CD4-positive, alpha-beta memory T cell (primary cell): Measurements from ENCODE around the gene MAPKBP1. TPM values are rescaled to one million over a fixed set of nuclear protein-coding genes. Genes with fewer than 3 reads are reported as not detected.

Experiments
- CTCF ChIA-PET: fragments of 350-600 bp; sonication (Branson Sonifier 250); formaldehyde crosslinking; loops from one replicate; lab custom pipeline; 2021; ENCODE audit warnings: inconsistent platforms; ENCODE audit not compliant: partially characterized antibody; lab: Charles Lee
- POLR2A ChIA-PET: fragments of 350-600 bp; sonication (Branson Sonifier 250); formaldehyde crosslinking; loops from one replicate; lab custom pipeline; 2021; ENCODE audit not compliant: partially characterized antibody; lab: Charles Lee
- DNase-seq, 5 donors: peaks; one replicate each; pipeline versions ENCODE4 v3.0.0 to v3.0.0-alpha.2; 2020 to 2022; ENCODE audit warnings: mixed read lengths in 1 of 5
- H3K27ac ChIP-seq: one replicate; pipeline ENCODE4 v1.7.0; 2013; ENCODE audit warnings: low read depth, low read length
- H3K27me3 ChIP-seq: 2 replicates; pipeline ENCODE4 v1.7.0; 2013; ENCODE audit warnings: mild to moderate bottlenecking, low read length, moderate library complexity; ENCODE audit not compliant: insufficient read depth
- H3K36me3 ChIP-seq: 2 replicates; pipeline ENCODE4 v1.7.0; 2013; ENCODE audit warnings: mild to moderate bottlenecking, low read length, moderate library complexity; ENCODE audit not compliant: insufficient read depth
- H3K4me1 ChIP-seq: 2 replicates; pipeline ENCODE4 v1.7.0; 2013; ENCODE audit warnings: mild to moderate bottlenecking, low read length, moderate library complexity; ENCODE audit not compliant: insufficient read depth
- H3K4me3 ChIP-seq, 2 donors: one replicate each; pipeline ENCODE4 v1.7.0; 2013; ENCODE audit warnings: low read length in 2 of 2, mild to moderate bottlenecking in 1 of 2
- H3K9me3 ChIP-seq, 2 donors: one replicate each; pipeline ENCODE4 v1.7.0; 2013; ENCODE audit warnings: low read length in 2 of 2, control low read depth in 1 of 2; ENCODE audit not compliant: control insufficient read depth in 1 of 2
- H3K27ac Mint-ChIP-seq, 7 donors: one replicate each; pipeline ENCODE4 v1.8.0; 2020 to 2021; ENCODE audit warnings: mixed read lengths in 7 of 7, mild to moderate bottlenecking in 6 of 7, inconsistent platforms in 3 of 7, moderate library complexity in 3 of 7
- H3K27me3 Mint-ChIP-seq, 2 donors: one replicate each; pipeline ENCODE4 v1.8.0; 2020 to 2021; ENCODE audit warnings: mixed read lengths in 2 of 2
- H3K36me3 Mint-ChIP-seq, 2 donors: one replicate each; pipeline ENCODE4 v1.8.0; 2020 to 2021; ENCODE audit warnings: mixed read lengths in 2 of 2, inconsistent platforms in 1 of 2, mild to moderate bottlenecking in 1 of 2
- H3K4me1 Mint-ChIP-seq, 4 donors: one replicate each; pipeline ENCODE4 v1.8.0; 2020 to 2021; ENCODE audit warnings: mixed read lengths in 4 of 4, mild to moderate bottlenecking in 1 of 4
- H3K4me3 Mint-ChIP-seq, 8 donors: one replicate each; pipeline ENCODE4 v1.8.0; 2020 to 2021; ENCODE audit warnings: mixed read lengths in 8 of 8, mild to moderate bottlenecking in 7 of 8, moderate library complexity in 6 of 8, inconsistent platforms in 3 of 8
- H3K9me3 Mint-ChIP-seq, 8 donors: one replicate each; pipeline ENCODE4 v1.8.0; 2020 to 2021; ENCODE audit warnings: mixed read lengths in 8 of 8, mild to moderate bottlenecking in 5 of 8, inconsistent platforms in 3 of 8, moderate library complexity in 1 of 8
- intact Hi-C: fragments of 100-400 bp; cut with micrococcal nuclease; formaldehyde crosslinking; loops from one replicate; pipeline ENCODE4 v1.15.1; 2023
- polyA plus RNA-seq, 2 donors: library from polyadenylated mRNA; unstranded; fragments of 300-500 nt; fragmentation: Illumina TruSeq; gene quantifications; one replicate each; pipeline ENCODE4 v1.2.3, GENCODE V29; 2021
- total RNA-seq, 2 experiments: library from RNA; stranded (reverse); gene quantifications; one replicate each; pipeline ENCODE4 v1.2.3, GENCODE V29; 2021

MAPKBP1 gene
- total and polyA plus RNA-seq, 4 experiments from 2014 or later: 0.87 to 42.6 (median 21.7) TPM

DNA sequence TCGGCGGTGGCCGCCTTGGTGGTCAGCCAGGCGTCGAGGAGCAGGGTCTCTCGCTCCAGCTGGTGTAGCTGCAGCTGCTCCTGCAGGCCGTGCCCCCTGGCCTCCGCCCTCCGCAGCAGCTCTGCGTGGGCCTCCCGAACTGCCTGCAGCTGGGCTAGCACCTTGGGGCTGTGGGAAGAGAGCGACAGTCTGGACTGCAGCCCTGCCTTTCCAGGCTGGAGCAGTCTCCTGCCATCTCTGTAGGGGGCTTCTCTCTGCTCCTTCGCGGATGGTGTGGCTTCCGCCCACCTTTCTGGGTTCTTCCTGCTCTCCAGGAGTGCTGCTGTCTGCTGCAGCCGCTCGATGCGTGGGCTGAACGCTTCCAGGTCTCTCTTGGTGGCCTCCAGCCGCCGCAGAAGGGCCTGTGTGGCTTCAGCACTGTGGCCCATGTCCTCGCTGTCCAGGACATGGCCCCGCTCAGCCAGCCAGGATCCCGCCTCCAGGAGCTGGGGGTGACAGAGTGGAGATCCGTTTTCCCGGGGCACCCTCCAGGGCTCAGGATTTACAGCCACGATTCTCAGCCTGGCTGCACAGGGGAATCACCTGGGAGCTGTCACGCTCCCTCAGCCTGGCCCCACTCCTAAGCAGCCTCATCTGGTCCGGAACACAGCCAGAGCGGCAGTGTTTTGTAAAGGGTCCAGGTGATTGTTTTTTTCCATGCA is 81.1 kb downstream of the MAPKBP1 start:
- no peak overlapping the region for H3K4me3 Mint-ChIP-seq
- H3K27ac Mint-ChIP-seq: no peak overlapping the region

DNA sequence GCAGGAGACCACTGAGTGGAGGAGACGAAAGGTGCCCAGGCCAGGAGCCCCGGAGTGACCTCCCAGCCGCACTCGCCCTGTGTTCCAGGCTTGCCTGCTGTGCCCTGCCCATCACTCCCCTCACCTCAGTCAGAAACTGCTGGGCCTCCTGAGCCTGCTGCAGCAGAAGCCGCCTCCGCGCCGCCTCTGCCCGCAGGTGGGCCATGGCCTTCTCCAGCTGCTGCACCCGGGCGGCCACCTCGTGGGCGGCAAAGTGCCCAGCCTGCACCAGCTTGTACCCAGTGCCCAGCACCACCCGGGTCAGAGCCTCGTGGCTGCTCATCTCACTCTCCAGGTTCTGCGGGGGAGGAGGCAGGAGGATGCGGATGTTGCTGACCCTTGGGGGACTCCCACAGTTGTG is 82.0 kb downstream of the MAPKBP1 start:
- no peaks in the 10 kb centered on the region for H3K9me3 Mint-ChIP-seq
- CTCF ChIA-PET: no interaction called here

More for the DNA sequence above, 81.1 kb downstream of the MAPKBP1 start:
- ChIA-PET POLR2A (no interaction called here), CTCF (no interaction called here)
- Histone ChIP-seq H3K4me1 (peaks cover 6% of the 10 kb centered on the region), H3K9me3 (no peaks in the 10 kb centered on the region), H3K36me3 (no peaks in the 10 kb centered on the region), H3K4me3 (no peak overlapping the region), H3K27ac (no peak overlapping the region), H3K27me3 (no peaks in the 10 kb centered on the region)
- H3K27me3 Mint-ChIP-seq: no peaks in the 10 kb centered on the region
- DNase-seq: no peak
- intact Hi-C loops: no loop called here
- H3K9me3 Mint-ChIP-seq: no peaks in the 10 kb centered on the region
- no peaks in the 10 kb centered on the region for H3K36me3 Mint-ChIP-seq
- H3K4me1 Mint-ChIP-seq: peaks cover 0 to 6% (median 2%) of the 10 kb centered on the region in 4 donors

DNA sequence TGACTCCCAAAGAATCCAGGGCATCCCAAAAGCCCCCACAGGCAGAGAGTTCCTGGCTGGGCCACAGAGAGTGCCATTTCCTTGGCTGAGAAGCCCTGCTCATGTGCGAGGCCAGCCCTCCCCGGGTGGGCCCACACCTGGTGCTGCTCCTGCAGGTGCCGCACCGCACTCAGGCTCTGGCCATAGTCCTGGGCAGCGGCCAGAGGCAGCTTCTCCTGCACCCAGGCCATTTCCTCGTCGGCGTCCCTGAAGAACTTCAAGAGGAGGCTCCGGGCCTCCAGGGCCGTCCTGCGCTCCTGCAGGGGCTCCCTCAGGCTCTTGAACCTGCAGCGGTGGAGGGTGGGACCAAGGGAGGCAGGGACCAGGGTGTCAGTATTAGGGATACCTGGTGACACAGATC is 82.4 kb downstream of the MAPKBP1 start:
- intact Hi-C loops: no loop called here
- Histone ChIP-seq H3K4me3 (no peak overlapping the region), H3K4me1 (peaks cover 6% of the 10 kb centered on the region), H3K27me3 (no peaks in the 10 kb centered on the region), H3K36me3 (no peaks in the 10 kb centered on the region), H3K9me3 (no peaks in the 10 kb centered on the region), H3K27ac (no peak overlapping the region)
- POLR2A ChIA-PET: no interaction called here
- Mint-ChIP-seq H3K9me3 (no peaks in the 10 kb centered on the region), H3K27ac (no peak overlapping the region), H3K4me1 (peaks cover 0 to 12% (median 2%) of the 10 kb centered on the region in 4 donors), H3K27me3 (no peaks in the 10 kb centered on the region), H3K4me3 (no peak overlapping the region), H3K36me3 (no peaks in the 10 kb centered on the region)
- CTCF ChIA-PET: no interaction called here
- DNase-seq: no peak

More for the DNA sequence above, 82.0 kb downstream of the MAPKBP1 start:
- Histone ChIP-seq H3K9me3 (no peaks in the 10 kb centered on the region), H3K4me1 (peaks cover 6% of the 10 kb centered on the region), H3K27ac (no peak overlapping the region), H3K27me3 (no peaks in the 10 kb centered on the region), H3K4me3 (no peak overlapping the region), H3K36me3 (no peaks in the 10 kb centered on the region)
- H3K36me3 Mint-ChIP-seq: no peaks in the 10 kb centered on the region
- intact Hi-C loops: no loop called here
- no peak overlapping the region for H3K4me3 Mint-ChIP-seq
- POLR2A ChIA-PET: no interaction called here
- H3K27me3 Mint-ChIP-seq: no peaks in the 10 kb centered on the region
- peaks cover 0 to 12% (median 2%) of the 10 kb centered on the region in 4 donors for H3K4me1 Mint-ChIP-seq
- H3K27ac Mint-ChIP-seq: no peak overlapping the region
- no peak for DNase-seq

DNA sequence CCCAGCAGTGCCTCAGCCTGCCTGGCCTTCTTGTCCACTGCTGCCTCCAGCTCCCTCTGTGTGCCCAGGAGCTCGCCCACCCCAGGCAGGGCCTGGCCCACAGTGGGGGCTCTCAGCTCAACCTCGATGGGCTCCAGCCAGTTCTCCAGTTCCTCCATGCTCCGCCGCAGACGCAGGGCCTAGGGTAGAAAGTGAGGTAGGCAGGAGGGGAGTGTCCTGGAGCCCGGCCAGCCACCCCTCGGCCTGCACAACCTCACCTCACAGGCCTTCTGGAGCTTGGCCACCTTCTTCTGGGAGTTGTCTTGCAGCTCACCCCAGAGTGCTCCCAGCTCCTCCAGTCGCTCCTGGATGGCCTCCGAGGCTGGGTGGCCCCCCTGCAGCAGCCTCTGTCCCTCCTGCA is 83.0 kb downstream of the MAPKBP1 start:
- no peaks in the 10 kb centered on the region for H3K36me3 Mint-ChIP-seq
- H3K27me3 Mint-ChIP-seq: no peaks in the 10 kb centered on the region
- H3K4me1 Mint-ChIP-seq: peaks cover 0 to 12% (median 2%) of the 10 kb centered on the region in 4 donors
- Histone ChIP-seq H3K27ac (no peak overlapping the region), H3K27me3 (no peaks in the 10 kb centered on the region), H3K36me3 (no peaks in the 10 kb centered on the region), H3K4me3 (no peak overlapping the region), H3K9me3 (no peaks in the 10 kb centered on the region), H3K4me1 (peaks cover 6% of the 10 kb centered on the region)
- ChIA-PET POLR2A (no interaction called here), CTCF (no interaction called here)
- H3K27ac Mint-ChIP-seq: no peak overlapping the region
- H3K4me3 Mint-ChIP-seq: no peak overlapping the region
- intact Hi-C loops: no loop called here
- H3K9me3 Mint-ChIP-seq: no peaks in the 10 kb centered on the region
- DNase-seq: no peak

DNA sequence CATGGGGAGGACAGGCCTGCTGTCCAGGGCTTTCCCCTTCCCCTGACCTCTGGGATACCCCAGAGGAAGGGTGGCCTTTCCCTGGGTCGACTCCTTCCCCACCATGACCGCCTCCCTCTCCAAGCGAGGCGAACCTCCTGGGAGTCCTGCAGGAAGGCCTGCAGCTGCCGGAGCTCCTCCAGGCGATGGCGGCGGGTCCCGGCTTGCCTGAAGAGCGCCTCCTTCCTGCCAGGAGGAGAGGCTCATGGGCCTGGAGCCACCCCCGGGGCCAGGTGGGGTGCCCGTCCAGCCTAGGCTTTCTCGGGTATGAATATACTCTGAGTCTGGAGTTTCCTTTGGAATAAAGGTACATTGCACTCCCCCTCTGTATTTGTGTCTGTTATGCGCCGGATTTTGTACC is 84.5 kb downstream of the MAPKBP1 start:
- peaks cover 6% of the 10 kb centered on the region for H3K4me1 ChIP-seq
- H3K4me1 Mint-ChIP-seq: peaks cover 0 to 16% (median 5%) of the 10 kb centered on the region in 4 donors
- H3K9me3 Mint-ChIP-seq: no peaks in the 10 kb centered on the region
- DNase-seq: no peak
- H3K27ac Mint-ChIP-seq: no peak overlapping the region
- H3K27me3 Mint-ChIP-seq: no peaks in the 10 kb centered on the region
- no peak overlapping the region for H3K27ac ChIP-seq
- no peaks in the 10 kb centered on the region for H3K36me3 Mint-ChIP-seq
- intact Hi-C loops: no loop called here
- H3K9me3 ChIP-seq: no peaks in the 10 kb centered on the region
- H3K4me3 Mint-ChIP-seq: no peak overlapping the region
- no peaks in the 10 kb centered on the region for H3K36me3 ChIP-seq
- POLR2A ChIA-PET: no interaction called here
- no peaks in the 10 kb centered on the region for H3K27me3 ChIP-seq
- H3K4me3 ChIP-seq: no peak overlapping the region
- CTCF ChIA-PET: no interaction called here

DNA sequence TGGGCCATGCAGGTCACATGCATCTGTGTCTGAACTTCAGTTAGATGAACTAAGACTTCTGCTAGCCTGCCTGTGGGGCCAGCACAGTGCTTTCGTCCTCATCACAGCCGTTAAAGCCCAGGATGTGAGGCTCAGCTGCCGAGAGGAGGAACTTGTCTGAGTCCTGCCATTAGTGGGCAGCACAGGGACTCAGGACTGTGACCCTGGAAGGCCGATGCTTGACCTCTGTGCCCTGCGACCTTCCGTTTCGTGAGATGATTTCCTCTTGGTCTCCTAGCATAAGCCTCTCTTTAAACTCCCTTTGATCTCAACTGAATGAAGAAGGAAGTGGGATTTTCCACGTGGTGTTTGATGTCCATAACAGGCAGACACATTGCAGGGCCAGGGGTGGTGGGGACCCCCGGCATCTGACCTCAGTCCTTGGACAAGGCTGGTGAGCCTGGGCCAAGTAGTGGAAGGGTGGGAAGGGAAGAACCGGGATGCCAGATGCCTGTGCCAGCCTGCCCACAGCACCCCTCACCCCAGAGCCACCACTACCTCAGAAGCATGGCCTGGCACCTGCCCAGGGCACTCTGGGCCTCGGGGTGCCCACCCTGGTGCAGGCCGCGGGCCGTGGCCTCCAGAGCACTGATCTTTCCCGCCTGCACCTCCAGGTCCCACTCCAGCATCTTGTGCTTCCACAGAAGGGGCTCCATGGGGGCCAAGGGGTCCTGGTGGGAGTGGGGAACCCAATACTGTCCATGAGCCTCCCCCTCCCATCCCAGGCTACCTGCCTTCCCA is 86.0 kb downstream of the MAPKBP1 start:
- no peaks in the 10 kb centered on the region for H3K36me3 Mint-ChIP-seq
- no peak overlapping the region for H3K27ac ChIP-seq
- H3K27me3 ChIP-seq: no peaks in the 10 kb centered on the region
- no peaks in the 10 kb centered on the region for H3K36me3 ChIP-seq
- no peak overlapping the region for H3K4me3 Mint-ChIP-seq
- no peaks in the 10 kb centered on the region for H3K9me3 ChIP-seq
- CTCF ChIA-PET: interaction anchor here (2.4 kb wide), 1 partner anchor 45 kb away, joined by 8 read pairs; no protein-coding TSS in a partner anchor
- no peak for DNase-seq
- intact Hi-C loops: no loop called here
- POLR2A ChIA-PET: no interaction called here
- no peaks in the 10 kb centered on the region for H3K9me3 Mint-ChIP-seq
- no peak overlapping the region for H3K4me3 ChIP-seq
- peak overlapping the region in 3 of 7 donors; percentile 8 to 66 (median 12) for H3K27ac Mint-ChIP-seq
- H3K4me1 Mint-ChIP-seq: peaks cover 0 to 16% (median 5%) of the 10 kb centered on the region in 4 donors
- peaks cover 6% of the 10 kb centered on the region for H3K4me1 ChIP-seq
- no peaks in the 10 kb centered on the region for H3K27me3 Mint-ChIP-seq

DNA sequence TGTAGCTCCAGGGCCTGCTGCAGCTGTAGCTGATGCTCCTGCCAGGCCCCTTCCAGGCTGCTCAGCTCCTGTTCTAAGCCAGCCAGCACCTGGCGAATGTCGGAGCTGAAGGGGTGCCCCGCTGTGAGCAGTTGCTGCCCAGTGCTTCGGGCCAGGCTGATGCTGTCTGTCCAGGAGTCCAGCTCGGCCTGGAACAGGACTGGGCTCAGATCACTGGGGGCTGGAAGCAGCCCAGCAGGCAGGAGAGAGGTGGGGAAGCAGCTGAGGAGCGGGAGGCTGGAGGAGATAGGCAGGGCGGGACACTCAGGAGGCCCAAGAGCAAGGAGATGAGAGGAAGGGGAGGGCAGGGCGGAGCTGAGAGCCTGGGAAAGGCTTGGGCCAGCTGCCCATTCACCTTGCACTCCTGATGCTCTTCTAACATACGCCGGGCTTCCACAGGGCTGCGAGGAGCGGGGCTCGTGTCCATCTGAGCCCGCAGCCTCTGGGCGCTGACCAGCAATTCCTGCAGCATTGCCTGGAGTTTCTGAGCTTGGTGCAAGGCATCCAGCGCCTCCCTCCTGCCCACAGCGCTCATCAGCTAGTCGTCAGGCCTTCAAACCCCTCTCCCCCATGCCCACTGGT is 87.6 kb downstream of the MAPKBP1 start:
- Mint-ChIP-seq H3K9me3 (no peaks in the 10 kb centered on the region), H3K36me3 (no peaks in the 10 kb centered on the region), H3K27ac (no peak overlapping the region), H3K4me3 (no peak overlapping the region), H3K27me3 (no peaks in the 10 kb centered on the region), H3K4me1 (peaks cover 0 to 16% (median 5%) of the 10 kb centered on the region in 4 donors)
- Histone ChIP-seq H3K36me3 (no peaks in the 10 kb centered on the region), H3K27ac (no peak overlapping the region), H3K27me3 (no peaks in the 10 kb centered on the region), H3K9me3 (no peaks in the 10 kb centered on the region), H3K4me1 (peaks cover 6% of the 10 kb centered on the region), H3K4me3 (no peak overlapping the region)
- POLR2A ChIA-PET: interaction anchor here (0.8 kb wide), 1 partner anchor 33 kb away, joined by 3 read pairs; no protein-coding TSS in a partner anchor
- intact Hi-C loops: no loop called here
- CTCF ChIA-PET: interaction anchor here (1.6 to 2.4 kb wide), 2 partner anchors 8 to 43 kb away, joined by 5 to 8 read pairs; no protein-coding TSS in a partner anchor
- no peak for DNase-seq
